Activated T-cell treated with anti-CD3 and anti-CD28 coated beads for 4 hours (primary cell): ENCODE measurements around the gene PKLR.
A peak's percentile ranks its signal among the peaks of the same experiment; 100 is the strongest.
"Not testable (repeated sequence)": the region's sequence is repeated elsewhere in the genome, so short reads cannot be mapped to it uniquely, and the experiment has no call there.

Experiments
- DNase-seq: peaks from one replicate; pipeline ENCODE4 v3.0.0-alpha.2; 2020

The PKLR gene

DNA sequence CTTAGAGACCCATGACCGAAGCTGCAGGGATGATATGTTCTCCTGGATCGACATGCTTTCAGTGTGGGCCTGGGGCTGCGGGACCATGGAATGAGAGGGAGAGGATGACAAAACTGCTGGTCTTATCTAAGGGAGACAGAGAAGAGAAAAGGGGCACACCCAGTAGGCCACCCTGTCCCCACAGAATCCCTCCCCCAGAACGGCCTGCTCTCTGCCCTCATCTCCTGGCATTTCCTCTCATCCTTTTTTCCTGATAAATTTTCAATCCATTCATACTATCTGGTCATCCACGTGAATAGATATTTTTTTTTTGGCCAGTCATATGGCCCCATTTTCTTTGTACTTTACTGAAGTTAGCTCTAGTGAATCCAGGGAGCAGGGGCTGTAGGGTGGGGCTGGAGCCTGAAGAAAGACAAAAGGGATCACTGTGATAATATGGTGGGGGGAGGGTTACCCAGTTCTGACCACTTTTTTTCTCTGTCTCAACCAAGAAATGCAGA, at the start of gene PKLR:
Gene PKLR, minus strand, starts transcription at position 97 of the 500 bp plus-strand sequence. Its CDS starts 43 bp downstream, at position 54.
- no peak for DNase-seq

DNA sequence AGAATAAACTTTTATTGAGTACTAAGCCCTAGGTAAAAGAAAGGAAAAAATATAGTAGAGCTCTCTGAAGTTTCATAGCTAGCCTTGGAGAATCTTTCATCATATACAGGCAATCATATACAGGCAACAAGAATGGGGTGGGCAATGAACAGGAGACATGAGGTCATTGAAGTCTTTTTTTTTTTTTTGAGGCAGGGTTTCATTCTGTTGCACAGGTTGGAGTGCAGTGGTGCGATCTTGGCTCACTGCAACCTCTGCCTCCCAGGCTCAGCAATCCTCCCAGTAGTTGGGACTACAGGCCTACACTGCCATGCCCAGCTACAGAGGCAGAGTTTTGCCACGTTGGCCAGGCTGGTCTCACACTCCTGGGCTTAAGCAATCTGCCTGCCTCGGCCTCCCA, 41.6 kb upstream of the PKLR start:
- no peak for DNase-seq

DNA sequence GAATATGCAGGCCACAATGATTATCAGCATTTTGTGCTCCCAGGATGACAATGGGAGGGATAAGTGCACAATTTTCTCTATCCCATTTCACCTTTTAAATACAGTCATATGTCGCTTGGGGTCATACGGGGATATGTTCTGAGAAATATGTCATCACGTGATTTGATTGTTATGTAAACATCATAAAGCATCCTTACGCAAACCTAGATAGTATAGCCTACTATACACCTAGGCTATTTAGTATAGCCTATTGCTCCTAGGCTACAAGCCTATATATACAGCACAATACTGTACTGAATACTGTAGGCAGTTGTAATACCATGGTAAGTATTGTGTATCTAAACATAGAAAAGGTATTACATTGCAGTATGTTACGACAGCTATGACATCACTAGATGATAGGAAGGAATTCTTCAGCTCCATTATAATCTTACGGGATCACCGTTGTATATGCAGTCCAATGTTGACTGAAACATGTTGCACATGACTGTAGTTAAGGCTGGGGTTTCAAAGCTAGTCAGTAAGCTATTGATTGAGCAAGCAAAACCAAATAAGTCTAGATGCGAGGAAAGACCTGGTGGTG, 38.4 kb upstream of the PKLR start:
- no peak for DNase-seq

DNA sequence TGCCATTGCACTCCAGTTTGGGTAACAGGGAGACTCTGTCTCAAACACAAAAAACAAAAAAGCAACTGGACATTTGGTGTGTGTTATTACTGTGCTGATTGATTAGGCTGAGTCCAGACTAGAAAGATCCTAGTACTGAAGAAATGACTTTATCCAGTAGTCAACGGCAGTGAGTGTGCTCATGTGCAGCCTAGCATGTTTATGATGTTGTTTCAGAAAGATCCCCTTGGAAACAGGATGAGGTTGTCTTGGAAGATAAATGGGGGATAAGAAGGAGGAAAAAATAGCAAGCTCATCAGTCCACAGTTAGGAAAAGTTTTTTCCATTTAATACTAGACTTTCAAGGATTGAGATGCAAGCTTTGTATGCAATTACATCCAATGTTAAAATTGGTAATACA, 33.7 kb upstream of the PKLR start:
- no peak for DNase-seq

DNA sequence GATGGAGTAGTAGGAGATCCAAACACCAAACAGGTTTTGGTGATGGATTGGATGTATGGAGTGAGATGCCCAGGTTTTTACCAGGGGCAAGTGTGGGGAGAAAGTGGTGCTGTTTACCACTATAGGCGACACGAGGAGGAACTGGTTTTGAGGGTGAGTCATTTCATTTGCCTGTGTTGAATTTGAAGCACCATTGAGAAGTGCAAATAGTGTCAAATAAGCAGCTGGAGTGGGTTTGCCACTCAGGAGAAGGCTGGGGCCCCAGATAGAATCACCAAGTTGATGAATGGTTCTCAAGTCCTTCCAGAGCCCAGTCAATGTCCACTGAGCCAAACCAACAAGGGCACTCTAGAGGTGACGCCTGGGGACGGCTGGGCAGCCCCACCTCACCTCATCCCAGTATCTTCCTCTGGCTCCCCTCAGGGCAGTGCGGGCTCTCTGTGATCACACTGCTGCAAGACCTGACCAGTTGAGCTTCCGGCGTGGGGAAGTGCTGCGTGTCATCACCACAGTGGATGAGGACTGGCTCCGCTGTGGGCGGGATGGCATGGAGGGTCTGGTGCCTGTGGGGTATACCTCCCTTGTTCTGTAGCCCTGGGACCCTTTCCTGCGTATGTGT, 28.9 kb upstream of the PKLR start:
- no peak for DNase-seq

DNA sequence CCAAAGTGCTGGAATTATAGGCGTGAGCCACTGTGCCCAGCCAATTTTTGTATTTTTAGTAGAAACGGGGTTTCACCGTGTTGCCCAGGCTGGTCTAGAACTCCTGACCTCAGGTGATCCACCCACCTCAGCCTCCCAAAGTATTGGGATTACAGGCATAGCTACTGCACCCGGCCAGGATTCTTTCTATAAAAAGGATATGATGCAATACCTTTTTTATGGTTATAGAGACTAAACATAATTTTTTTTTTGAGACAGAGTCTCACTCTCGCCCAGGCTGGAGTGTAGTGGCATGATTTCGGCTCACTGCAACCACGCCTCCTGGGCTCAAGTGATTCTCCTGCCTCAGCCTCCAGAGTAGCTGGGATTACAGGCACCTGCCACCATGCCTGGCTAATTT, 27.6 kb upstream of the PKLR start:
- not testable (repeated sequence) for DNase-seq

DNA sequence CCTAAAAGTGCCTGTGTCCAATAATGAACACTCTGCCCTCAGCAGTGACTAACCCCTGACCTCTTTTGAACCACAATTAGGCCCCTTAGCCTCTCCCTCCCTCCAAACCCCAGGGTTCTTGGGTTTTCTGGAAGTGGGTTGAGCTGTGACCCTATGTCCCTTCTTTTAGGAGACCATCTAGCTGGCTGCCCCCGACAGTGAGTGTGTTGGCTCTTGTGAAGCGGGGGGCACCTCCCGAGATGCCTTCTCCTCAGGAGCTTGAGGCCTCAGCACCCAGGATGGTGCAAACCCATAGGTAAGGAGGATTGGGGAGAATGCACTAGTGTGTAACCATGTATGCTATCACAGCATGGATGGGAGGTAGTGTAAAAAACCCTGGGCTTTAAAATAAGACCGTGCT, 26.7 kb upstream of the PKLR start:
- no peak for DNase-seq

DNA sequence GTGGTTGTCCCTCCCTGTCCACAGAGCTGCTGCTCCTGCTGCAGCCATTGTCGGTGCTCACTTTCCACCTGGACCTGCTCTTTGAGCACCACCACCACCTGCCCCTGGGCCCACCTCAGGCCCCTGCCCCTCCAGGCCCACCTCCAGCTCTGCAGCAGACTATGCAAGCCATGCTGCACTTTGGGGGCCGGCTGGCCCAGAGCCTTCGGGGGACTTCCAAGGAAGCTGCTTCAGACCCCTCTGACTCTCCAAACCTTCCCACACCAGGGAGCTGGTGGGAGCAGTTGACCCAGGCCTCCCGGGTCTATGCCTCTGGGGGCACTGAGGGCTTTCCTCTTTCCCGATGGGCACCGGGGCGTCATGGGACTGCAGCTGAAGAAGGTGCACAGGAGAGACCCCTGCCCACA, 25.4 kb upstream of the PKLR start:
- DNase-seq = no peak

DNA sequence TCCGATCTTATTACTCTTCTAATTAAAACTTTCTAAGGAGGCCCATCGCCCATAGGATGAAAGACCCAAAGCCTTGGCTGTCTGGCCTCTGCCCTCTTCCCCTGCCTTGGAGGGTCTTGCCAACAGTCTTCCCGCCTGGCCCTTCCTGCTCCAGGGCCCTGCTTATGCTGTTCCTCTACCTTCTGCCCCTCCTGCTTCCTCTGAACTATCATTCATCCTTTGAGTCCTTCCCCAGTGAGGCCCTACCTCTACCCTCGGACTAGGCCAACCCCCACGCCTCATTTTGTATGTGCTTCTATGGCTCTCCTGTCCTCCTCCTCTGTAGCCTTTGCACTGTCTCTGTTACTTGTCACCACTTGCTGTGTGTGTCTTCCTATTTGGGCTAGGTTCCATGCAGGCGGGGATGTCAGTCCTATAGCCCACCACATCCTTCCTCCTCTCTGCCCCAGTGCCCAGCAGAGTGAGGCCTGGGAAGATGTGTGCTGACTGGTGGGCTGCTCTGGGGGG, 24.8 kb upstream of the PKLR start:
- no peak for DNase-seq

DNA sequence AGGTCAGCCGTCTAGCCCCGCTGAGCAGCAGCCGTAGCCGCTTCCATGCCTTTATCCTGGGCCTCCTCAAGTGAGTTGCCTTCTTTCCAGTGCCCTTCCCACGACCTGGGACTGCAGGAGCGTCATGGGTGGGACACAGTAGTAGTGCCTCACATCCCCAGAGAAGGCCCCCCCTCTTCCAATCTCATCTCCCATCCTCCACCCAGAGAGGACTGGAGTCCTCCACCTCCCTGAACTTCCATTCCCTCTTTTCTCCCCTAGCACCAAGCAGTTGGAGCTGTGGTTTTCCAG, 24.3 kb upstream of the PKLR start:
- no peak for DNase-seq

DNA sequence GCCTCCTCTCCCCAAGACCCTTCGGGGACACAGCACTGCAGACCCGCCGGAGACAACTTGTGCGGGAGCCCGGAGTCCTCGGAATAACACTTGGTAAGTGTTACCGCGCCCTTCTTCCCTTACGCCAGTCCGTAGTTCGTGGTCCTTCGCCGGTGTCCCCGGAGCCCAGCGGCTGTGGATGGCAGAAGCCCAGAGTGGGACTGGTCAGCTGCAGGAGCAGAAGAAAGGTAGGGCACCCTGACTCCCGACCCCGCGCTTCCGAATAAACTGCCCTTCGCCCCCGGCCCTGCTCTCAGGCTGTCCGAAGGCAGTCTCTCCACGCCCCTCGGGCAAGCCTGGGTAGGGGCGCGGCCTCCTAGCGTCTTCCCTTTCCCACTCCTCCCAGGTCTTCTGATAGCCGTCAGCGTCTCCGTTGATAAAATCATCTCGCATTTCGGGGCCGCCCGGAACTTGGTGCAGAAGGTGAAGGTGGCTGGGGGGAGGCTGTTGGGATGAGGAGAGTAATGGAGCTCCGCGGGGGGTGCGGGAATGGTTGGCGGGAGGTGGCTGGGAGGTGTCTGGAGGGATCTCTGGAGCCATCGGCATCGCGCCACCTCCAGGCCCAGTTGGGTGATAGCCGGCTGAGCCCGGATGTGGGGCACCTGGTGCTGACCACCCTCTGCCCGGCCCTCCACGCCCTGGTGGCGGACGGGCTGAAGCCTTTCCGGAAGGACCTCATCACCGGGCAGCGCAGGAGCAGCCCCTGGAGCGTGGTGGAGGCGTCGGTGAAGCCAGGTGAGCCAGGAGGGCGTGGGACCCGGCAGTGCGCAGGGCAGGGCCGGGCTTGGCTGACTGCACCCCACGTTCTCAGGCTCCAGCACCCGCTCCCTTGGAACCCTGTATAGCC, 23.7 kb upstream of the PKLR start:
- DNase-seq = no peak

DNA sequence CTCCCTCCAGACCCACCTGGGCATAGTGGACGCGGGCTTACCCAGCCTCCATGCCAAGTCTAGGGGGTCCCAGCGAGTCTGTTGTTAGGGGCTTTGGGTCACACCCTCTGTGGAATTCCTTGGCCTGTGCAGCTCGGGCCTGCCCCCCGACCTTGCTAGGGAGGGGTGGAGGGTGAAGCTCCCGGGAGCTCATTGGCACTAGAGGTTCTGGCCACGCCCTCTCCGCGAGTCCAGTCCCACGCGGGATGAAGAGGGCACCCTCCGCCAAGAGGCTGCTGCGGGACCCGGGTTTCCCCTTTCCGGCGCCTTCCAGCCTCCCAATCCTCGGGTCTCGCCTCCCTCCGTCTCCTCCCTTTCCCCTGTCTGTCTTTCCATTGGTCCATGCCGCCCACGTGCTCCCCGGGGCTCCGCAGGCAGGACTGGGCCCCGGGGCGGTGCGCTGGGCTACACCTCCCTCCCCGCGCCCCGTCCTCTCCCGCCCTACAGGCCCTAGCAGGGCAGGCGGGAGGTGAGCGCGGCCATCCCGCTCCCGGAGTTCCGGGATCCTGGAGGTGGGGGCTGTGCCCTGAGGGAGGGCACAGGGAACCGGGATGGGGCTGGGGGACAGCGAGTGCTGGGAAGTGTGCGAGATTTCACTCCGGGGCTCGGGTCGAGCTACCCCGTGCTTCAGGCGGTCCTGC, 22.9 kb upstream of the PKLR start:
- DNase-seq = peak; percentile 71

DNA sequence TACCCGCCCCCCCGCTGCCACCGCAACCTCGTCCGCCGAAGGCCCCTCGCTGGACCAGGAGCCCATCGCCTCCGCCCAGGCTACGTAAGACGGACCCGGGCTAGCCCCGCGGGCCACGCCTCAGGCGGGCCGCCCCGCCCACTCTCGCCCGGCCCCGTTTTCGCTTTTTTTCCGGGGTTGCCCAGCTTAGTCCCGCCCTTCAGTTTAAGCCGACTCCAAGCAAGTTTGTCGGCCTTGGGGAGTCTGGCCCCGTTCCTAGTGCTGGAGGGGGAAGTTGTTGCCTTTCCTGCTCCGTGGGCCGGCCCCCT, 22.4 kb upstream of the PKLR start:
- DNase-seq = peak; percentile 72

DNA sequence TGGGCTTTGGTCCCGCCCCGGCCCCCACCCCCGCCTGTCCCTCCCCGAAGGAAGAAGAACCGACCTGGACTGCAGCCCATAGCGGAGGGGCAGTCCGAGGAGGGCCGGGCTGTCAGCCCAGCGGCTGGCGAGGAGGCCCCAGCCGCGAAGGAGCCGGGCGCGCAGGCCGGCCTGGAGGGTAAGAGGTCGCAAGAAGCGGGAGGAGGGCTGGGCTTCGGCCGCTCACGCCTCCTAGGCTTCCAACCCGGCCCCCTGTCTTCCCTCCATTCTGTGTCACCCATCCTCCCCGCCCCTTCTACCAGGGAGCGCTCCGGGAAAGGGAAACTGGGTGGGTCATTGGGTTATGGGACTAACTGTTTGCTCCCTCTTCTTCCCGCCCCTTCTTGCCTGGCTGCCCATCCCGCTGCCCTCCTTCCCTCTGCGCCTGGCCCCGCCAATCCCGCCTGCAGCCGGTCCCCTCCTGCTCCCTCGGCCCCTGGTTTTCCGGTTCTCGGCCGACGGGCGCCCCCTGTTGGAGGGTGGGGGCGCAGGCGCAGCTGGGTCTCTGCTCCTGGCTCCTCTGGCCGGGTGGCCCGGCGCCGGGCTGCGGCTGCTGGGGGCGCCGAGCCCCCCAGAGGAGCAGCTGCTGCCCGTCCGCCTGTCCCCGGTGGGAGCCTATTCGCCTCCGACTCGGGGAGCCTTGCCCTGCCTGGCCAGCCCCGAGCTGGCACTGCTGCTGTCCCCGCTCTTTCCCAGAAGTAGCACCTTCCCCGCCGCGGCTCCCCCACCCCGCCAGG, 21.9 kb upstream of the PKLR start:
- peak; percentile 88 for DNase-seq

DNA sequence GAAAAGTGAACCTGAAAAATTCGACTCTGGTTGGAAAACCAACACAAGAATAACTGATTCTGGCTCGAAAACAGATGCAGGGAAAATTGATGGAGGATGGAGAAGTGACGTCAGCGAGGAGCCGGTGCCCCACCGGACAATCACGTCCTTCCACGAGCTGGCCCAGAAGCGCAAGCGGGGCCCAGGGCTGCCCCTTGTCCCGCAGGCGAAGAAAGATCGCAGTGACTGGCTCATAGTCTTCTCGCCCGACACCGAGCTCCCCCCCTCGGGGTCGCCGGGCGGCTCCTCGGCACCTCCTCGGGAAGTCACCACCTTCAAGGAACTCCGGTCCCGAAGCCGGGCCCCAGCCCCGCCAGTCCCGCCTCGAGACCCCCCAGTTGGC, 21.3 kb upstream of the PKLR start:
- no peak for DNase-seq

DNA sequence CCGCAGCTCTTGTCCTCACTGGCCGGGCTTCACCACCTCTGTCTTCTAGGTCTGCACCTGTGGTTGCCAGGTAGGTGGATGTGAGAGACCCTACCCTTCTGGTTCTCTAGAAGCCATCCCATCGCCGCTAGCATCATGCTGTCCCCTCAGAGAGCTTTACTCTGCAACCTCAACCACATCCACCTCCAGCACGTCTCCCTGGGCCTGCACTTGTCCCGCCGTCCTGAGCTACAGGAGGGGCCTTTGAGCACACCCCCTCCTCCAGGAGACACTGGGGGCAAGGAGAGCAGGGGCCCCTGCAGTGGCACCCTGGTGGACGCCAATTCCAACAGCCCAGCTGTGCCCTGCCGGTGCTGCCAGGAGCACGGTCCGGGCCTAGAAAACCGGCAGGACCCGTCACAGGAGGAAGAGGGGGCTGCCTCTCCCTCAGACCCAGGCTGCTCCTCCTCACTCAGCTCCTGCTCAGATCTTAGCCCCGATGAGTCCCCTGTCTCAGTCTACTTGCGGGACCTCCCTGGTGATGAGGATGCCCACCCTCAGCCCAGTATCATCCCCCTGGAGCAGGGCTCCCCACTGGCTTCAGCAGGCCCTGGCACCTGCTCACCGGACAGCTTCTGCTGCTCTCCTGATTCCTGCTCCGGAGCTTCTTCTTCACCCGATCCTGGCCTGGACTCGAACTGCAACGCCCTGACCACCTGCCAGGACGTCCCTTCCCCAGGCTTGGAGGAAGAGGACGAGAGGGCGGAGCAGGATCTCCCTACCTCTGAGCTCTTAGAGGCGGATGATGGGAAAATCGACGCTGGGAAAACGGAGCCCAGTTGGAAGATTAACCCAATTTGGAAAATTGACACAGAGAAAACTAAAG, 20.6 kb upstream of the PKLR start:
- no peak for DNase-seq

DNA sequence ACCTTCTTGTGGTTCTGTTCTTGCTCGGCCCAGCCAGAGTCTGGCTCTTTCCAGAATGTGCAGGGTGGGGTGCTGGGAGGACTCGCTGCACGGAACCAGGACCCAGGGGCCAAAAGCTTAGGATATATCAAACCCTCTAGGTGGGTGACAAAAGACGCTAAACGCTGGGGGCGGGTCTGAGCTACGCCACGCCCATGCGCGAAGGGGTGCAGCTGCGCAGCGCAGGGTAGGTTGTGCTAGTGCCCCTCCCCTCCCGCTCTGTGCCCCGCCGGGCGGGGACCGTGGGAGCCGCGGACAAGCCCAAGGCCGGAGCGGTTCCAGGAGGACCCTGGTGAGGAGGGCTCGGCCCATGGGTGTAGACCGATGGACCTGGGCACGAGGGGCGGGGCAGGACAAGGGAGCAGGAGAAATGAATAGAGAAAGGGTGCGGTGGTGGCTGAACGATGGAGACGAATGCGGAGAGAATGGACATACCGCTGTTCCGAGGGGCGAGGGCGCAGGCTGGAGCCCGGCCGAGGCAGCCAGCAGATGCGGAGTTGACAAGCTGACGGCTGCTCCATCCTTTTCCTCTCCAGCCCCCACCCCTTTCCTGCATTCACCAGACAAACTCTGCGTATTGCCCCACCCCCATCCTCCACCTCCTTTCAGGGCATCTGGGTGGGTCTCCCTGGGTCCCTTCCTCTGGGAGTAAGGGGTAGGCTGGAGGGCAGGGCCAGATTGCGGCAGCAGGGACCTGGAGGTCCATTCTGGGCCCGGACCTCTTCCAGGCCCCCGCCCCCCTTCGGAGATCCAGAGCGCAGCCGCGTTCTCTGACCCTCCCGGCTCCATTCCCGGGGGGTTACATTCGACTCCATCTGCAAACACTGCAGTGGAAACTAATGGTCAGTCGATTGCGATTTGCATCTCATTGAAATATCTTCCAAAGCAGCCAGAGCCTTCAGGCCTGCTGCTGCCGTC, 19.7 kb upstream of the PKLR start, which contains the start of gene RUSC1:
Gene RUSC1, plus strand, starts transcription at position 234 of the 957 bp plus-strand sequence. CDS start 880 bp downstream, outside the sequence.
- peak; percentile 67 for DNase-seq

DNA sequence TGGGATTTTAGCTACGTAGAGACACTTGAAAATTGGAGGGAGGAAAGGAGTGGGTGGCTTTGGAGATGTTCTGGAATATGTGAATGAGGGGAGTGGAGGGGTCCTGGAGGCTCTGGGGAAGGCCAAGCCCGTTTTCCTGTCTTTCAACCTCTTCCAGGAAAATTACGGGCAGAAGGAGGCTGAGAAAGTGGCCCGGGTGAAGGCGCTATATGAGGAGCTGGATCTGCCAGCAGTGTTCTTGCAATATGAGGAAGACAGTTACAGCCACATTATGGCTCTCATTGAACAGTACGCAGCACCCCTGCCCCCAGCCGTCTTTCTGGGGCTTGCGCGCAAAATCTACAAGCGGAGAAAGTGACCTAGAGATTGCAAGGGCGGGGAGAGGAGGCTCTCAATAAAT, 19.0 kb upstream of the PKLR start:
- DNase-seq = no peak

DNA sequence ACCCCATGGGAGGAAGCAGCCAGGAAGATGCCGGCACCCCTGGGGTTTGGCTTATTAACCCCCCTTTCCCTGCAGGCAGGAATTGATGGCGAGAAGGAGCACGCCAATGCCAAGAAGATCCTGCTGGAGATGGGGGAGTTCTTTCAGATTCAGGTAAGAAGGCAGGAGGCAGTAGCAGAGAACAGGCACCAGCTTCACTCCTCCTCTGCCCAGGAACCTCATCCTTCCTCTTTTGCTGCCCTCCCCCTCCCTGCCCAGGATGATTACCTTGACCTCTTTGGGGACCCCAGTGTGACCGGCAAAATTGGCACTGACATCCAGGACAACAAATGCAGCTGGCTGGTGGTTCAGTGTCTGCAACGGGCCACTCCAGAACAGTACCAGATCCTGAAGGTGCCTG, 18.3 kb upstream of the PKLR start:
- no peak for DNase-seq

DNA sequence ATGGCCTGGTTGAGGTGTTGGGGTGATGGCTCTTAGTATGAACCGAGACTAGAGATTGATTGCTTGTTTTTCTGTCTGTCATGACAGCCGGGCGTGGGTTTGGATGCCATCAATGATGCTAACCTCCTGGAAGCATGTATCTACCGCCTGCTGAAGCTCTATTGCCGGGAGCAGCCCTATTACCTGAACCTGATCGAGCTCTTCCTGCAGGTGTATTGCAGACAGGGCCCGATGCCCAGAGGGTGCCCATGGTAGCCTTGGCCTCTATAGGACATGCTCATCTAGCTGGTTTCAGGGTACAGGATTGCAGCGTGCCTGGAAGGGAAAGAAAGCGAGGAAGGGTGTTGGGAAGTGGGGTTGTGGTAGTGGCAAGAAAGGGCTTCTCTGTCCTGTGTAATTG, 16.8 kb upstream of the PKLR start:
- DNase-seq = no peak
